Measurements from ENCODE around the gene ARR3. TPM values are rescaled to one million over a fixed set of nuclear protein-coding genes. Genes with fewer than 3 reads are reported as not detected.

The ARR3 gene
- total RNA-seq (ENCODE audit: unreplicated experiment), result not detected
- long read RNA-seq, result 0 reads

- H3K9me3 Mint-ChIP-seq (ENCODE audit: unreplicated experiment), result no peaks in the 10 kb centered on the region
- no peak within 1 kb of the TSS for H3K27ac Mint-ChIP-seq (ENCODE audit: unreplicated experiment)
- H3K4me3 Mint-ChIP-seq (ENCODE audit: unreplicated experiment), result no peak within 1 kb of the TSS
- no peaks in the 10 kb centered on the region for H3K4me1 Mint-ChIP-seq (ENCODE audit: low read depth, unreplicated experiment)
- TF ChIP-seq CTCF (IDR thresholded peaks at IDR 0.05; ENCODE audit: partially characterized antibody, unreplicated experiment), result no peak
- H3K36me3 Mint-ChIP-seq (ENCODE audit: unreplicated experiment), result no peaks in the 10 kb centered on the region
- H3K27me3 Mint-ChIP-seq (ENCODE audit: unreplicated experiment), result no peaks in the 10 kb centered on the region
- DNase-seq, result no peak
Observed at GRCh38 chrX:70268034-70268433, at the start of gene ARR3. Gene ARR3, plus strand, starts transcription at chrX:70268334. Its CDS starts 1,052 bp downstream, at chrX:70269386.

DNA sequence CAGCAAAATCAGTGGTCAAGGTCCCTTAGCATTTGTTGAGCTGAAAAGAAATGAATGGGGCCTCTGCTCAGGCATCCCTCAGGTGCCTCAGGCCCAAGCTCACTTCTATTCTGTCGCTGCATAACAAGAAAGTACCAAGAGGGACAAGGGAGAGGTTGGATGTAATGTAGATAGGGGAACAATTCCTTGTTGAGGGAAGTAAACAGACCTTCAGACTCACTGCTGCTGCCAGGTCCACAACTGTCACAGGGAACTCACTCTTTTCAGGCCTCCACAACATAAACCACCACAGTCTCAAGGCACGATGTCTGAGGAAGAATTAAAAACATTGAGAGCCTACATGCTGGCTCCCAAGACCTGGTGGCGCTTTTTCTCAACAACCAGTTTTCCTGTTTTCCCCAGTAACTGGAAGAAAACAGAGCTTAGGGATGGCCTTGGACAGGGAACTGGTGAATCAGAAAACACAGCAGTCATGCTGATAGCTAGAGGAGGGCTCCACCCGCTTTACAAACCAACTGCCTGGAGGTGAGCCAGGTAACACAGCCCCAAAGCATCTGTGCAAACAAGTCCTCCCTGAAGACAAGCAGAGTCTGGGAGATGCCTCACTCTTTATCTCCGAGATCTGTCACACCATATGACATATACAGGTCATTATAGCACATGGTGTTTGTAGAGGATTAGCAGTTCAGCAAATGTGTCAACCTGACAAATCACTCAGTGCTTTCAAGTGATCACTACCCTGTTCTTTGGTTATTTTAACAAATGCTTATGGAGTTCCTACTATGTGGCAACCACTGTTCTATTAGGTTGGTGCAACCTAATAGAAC, 48.0 kb upstream of the ARR3 start:
- Mint-ChIP-seq H3K4me1 (ENCODE audit: low read depth, unreplicated experiment) (no peaks in the 10 kb centered on the region), H3K9me3 (ENCODE audit: unreplicated experiment) (no peaks in the 10 kb centered on the region), H3K27me3 (ENCODE audit: unreplicated experiment) (no peaks in the 10 kb centered on the region), H3K36me3 (ENCODE audit: unreplicated experiment) (no peaks in the 10 kb centered on the region), H3K4me3 (ENCODE audit: unreplicated experiment) (no peak overlapping the region), H3K27ac (ENCODE audit: unreplicated experiment) (no peak overlapping the region)
- DNase-seq, result no peak
- no peak for TF ChIP-seq CTCF (IDR thresholded peaks at IDR 0.05; ENCODE audit: partially characterized antibody, unreplicated experiment)

DNA sequence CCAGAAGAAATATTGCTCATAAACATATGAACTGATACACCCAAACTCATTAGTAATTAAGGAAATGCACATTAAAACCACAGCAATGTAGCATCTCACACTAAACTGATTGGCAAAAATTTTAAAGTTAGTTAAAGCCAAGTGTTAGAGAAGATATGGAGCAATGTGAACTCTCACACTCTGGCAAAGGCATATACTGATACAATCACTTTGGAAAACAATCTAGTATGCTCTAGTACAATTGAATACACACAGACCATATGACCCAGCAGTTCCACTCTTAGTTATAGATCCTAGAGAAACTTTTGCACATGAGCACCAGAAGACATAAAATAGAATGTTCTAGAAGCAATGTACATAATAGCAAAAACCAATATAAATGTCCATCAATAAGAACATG, 42.1 kb upstream of the ARR3 start:
- no peak for DNase-seq
- no peaks in the 10 kb centered on the region for H3K9me3 Mint-ChIP-seq (ENCODE audit: unreplicated experiment)
- no peak for TF ChIP-seq CTCF (IDR thresholded peaks at IDR 0.05; ENCODE audit: partially characterized antibody, unreplicated experiment)
- no peaks in the 10 kb centered on the region for H3K4me1 Mint-ChIP-seq (ENCODE audit: low read depth, unreplicated experiment)
- no peaks in the 10 kb centered on the region for H3K27me3 Mint-ChIP-seq (ENCODE audit: unreplicated experiment)
- H3K27ac Mint-ChIP-seq (ENCODE audit: unreplicated experiment), result no peak overlapping the region
- H3K4me3 Mint-ChIP-seq (ENCODE audit: unreplicated experiment), result no peak overlapping the region
- no peaks in the 10 kb centered on the region for H3K36me3 Mint-ChIP-seq (ENCODE audit: unreplicated experiment)

DNA sequence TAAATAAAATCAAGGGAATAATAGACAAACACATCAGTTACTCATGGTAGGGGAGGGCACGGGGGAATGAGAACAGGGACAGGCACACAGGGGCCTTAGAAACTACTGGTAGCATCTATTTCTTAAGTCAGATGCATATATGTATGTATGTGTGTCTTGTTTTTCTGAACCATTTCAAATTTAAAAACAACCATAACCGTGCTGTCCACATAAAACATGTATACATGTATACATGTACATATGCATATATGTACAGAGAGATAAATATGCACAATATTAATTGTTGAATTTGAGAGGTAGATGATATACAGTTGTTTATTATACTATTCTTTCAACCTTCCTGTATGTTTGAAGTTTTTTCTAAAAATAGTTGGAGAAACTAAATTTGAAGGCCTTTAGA, 41.4 kb upstream of the ARR3 start:
- no peak for TF ChIP-seq CTCF (IDR thresholded peaks at IDR 0.05; ENCODE audit: partially characterized antibody, unreplicated experiment)
- DNase-seq, result no peak
- Mint-ChIP-seq H3K4me3 (ENCODE audit: unreplicated experiment) (no peak overlapping the region), H3K27ac (ENCODE audit: unreplicated experiment) (no peak overlapping the region), H3K27me3 (ENCODE audit: unreplicated experiment) (no peaks in the 10 kb centered on the region), H3K4me1 (ENCODE audit: low read depth, unreplicated experiment) (no peaks in the 10 kb centered on the region), H3K36me3 (ENCODE audit: unreplicated experiment) (no peaks in the 10 kb centered on the region), H3K9me3 (ENCODE audit: unreplicated experiment) (no peaks in the 10 kb centered on the region)

- Mint-ChIP-seq H3K27me3 (ENCODE audit: unreplicated experiment) (no peaks in the 10 kb centered on the region), H3K4me1 (ENCODE audit: low read depth, unreplicated experiment) (no peaks in the 10 kb centered on the region), H3K4me3 (ENCODE audit: unreplicated experiment) (no peak overlapping the region), H3K36me3 (ENCODE audit: unreplicated experiment) (no peaks in the 10 kb centered on the region), H3K9me3 (ENCODE audit: unreplicated experiment) (no peaks in the 10 kb centered on the region), H3K27ac (ENCODE audit: unreplicated experiment) (no peak overlapping the region)
- no peak for DNase-seq
- no peak for TF ChIP-seq CTCF (IDR thresholded peaks at IDR 0.05; ENCODE audit: partially characterized antibody, unreplicated experiment)
Observed at GRCh38 chrX:70231666-70232065, 36.5 kb upstream of the ARR3 start.
